ENCODE measurements around the gene SRC.

- TF ChIP-seq CTCF (IDR thresholded peaks at IDR 0.05) (no peak), POLR2AphosphoS5 (IDR thresholded peaks at IDR 0.05; ENCODE audit: insufficient read depth in 1 of 2, low read depth in 1 of 2) (no peak)
Observed at GRCh38 chr20:37347347-37347823, 1.4 kb downstream of the SRC start.
